Measurements from ENCODE around the gene NLRC4.

GRCh38 chr2:32237996-32238395 is 26.7 kb downstream of the NLRC4 start:
- no peak for TF ChIP-seq CEBPB (tag; IDR thresholded peaks at IDR 0.05)
- no peak for TF ChIP-seq NFIC (IDR thresholded peaks at IDR 0.05)
